Measurements from ENCODE around the gene KRTAP20-3. TPM values are rescaled to one million over a fixed set of nuclear protein-coding genes. Genes with fewer than 3 reads are reported as not detected.

KRTAP20-3 gene
- not detected in 2 replicates for total RNA-seq
- not detected in 2 replicates for polyA plus RNA-seq
- not detected in 2 replicates for polyA plus RNA-seq (2011; cell fraction: cytosol; rRNA removed)
- polyA plus RNA-seq (2011; cell fraction: nucleus; rRNA removed): not detected in 2 replicates
- polyA plus RNA-seq (2012): not detected in 2 replicates
- polyA minus RNA-seq: not detected in 2 replicates
- not detected for polyA minus RNA-seq (2011; cell fraction: cytosol; rRNA and poly(A)+ RNA removed)
- polyA minus RNA-seq (2011; cell fraction: nucleus; rRNA and poly(A)+ RNA removed): not detected in 2 replicates
- Bru-seq, nascent RNA: not detected
- not detected for BruChase-seq, experiment 1, labeled RNA remaining after a 6-hour chase
- not detected for BruChase-seq, experiment 2, labeled RNA remaining after a 2-hour chase
- long read RNA-seq: 0 reads

- DNase-seq (ENCODE audit: low read depth, low spot score): no peak
- ChIA-PET CTCF (no interaction called here), POLR2A (no interaction called here)
- no peaks in the 10 kb centered on the region for H3K9me1 ChIP-seq (replicated peaks; ENCODE audit: control insufficient read depth, extremely low read depth, insufficient read depth, low read length)
- peaks cover 2% of the 10 kb centered on the region for H3K9me3 ChIP-seq (replicated peaks; ENCODE audit: control insufficient read depth, insufficient read depth, low read length)
- H3K4me2 ChIP-seq (ENCODE audit: insufficient read depth, low read length): no peak within 1 kb of the TSS
- H3K79me2 ChIP-seq (ENCODE audit: control insufficient read depth, insufficient read depth, low read length): no peaks in the 10 kb centered on the region
- TF ChIP-seq CTCF (IDR thresholded peaks at IDR 0.05; ENCODE audit: extremely low read depth in 1 of 2, insufficient read depth in 1 of 2, low read depth in 1 of 2, low read length in 2 of 2): no peak
- no peak within 1 kb of the TSS for H2AFZ ChIP-seq (ENCODE audit: low read depth, low read length)
- no peak within 1 kb of the TSS for H3K9ac ChIP-seq (replicated peaks; ENCODE audit: extremely low read depth, insufficient read depth, low read length)
- dilution Hi-C loops (cut with MboI; ENCODE audit: extremely low pct_ligation_motif_present, low sequenced_read_pairs): no loop called here
- BruUV-seq (replicated peaks): no TSS peak
- no peaks in the 10 kb centered on the region for H3K27me3 ChIP-seq (ENCODE audit: control insufficient read depth in 2 of 2, insufficient read depth in 2 of 2, low read length in 2 of 2)
- no peaks in the 10 kb centered on the region for H3K4me1 ChIP-seq (ENCODE audit: control insufficient read depth, extremely low read depth, insufficient read depth, low read length)
- H3K36me3 ChIP-seq (ENCODE audit: control insufficient read depth in 2 of 2, extremely low read depth in 1 of 2, insufficient read depth in 2 of 2, low read length in 2 of 2): no peaks in the 10 kb centered on the region
- no peak within 1 kb of the TSS for H3K4me3 ChIP-seq (replicated peaks in 1 of 3; ENCODE audit: insufficient read depth in 1 of 3, low read depth in 1 of 3, low read length in 3 of 3)
- intact Hi-C loops (cut with micrococcal nuclease): no loop called here
- no peak for FAIRE-seq
- H4K20me1 ChIP-seq (replicated peaks; ENCODE audit: control insufficient read depth, extremely low read depth, insufficient read depth, low read length): no peaks in the 10 kb centered on the region
- H3K27ac ChIP-seq (ENCODE audit: insufficient read depth, low read depth, low read length): no peak within 1 kb of the TSS
These were observed at the start of gene KRTAP20-3 for GRCh38 chr21:30642564-30642963. TSS of gene KRTAP20-3 (plus strand) at chr21:30642864.

GRCh38 chr21:30598802-30599201 lies 43.9 kb upstream of the KRTAP20-3 start, which contains the start of gene KRTAP6-2:
TSS of gene KRTAP6-2 (minus strand) at chr21:30598902. CDS start at chr21:30598874, 28 bp downstream.
- H3K4me3 ChIP-seq (replicated peaks in 1 of 3; ENCODE audit: insufficient read depth in 1 of 3, low read depth in 1 of 3, low read length in 3 of 3): no peak within 1 kb of the TSS
- no peaks in the 10 kb centered on the region for H3K9me1 ChIP-seq (replicated peaks; ENCODE audit: control insufficient read depth, extremely low read depth, insufficient read depth, low read length)
- TF ChIP-seq MYC (IDR thresholded peaks at IDR 0.05; ENCODE audit: low read depth, low read length) (no peak), CTCF (IDR thresholded peaks at IDR 0.05; ENCODE audit: extremely low read depth in 1 of 2, insufficient read depth in 1 of 2, low read depth in 1 of 2, low read length in 2 of 2) (no peak), GATA2 (IDR thresholded peaks at IDR 0.05; ENCODE audit: insufficient read depth, insufficient read length, low read depth, low read length) (no peak), JUN (IDR thresholded peaks at IDR 0.05; ENCODE audit: borderline replicate concordance, insufficient read depth, insufficient read length, low read depth) (no peak), MAX (IDR thresholded peaks at IDR 0.05; ENCODE audit: insufficient read depth, insufficient read length) (no peak), EZH2 (IDR thresholded peaks at IDR 0.05; ENCODE audit: borderline replicate concordance, low read depth, low read length, severe bottlenecking) (no peak), POLR2AphosphoS5 (IDR thresholded peaks at IDR 0.05; ENCODE audit: insufficient read depth, low read depth, low read length) (no peak), POLR2A (IDR thresholded peaks at IDR 0.05; ENCODE audit: low read depth, low read length) (no peak), FOS (IDR thresholded peaks at IDR 0.05; ENCODE audit: borderline replicate concordance, insufficient read depth, low read length) (no peak)
- ChIA-PET CTCF (no interaction called here), POLR2A (no interaction called here)
- no peaks in the 10 kb centered on the region for H3K4me1 ChIP-seq (ENCODE audit: control insufficient read depth, extremely low read depth, insufficient read depth, low read length)
- peaks cover 8% of the 10 kb centered on the region for H3K9me3 ChIP-seq (replicated peaks; ENCODE audit: control insufficient read depth, insufficient read depth, low read length)
- BruUV-seq (replicated peaks): no TSS peak
- dilution Hi-C loops (cut with MboI; ENCODE audit: extremely low pct_ligation_motif_present, low sequenced_read_pairs): no loop called here
- no peak within 1 kb of the TSS for H3K9ac ChIP-seq (replicated peaks; ENCODE audit: extremely low read depth, insufficient read depth, low read length)
- DNase-seq (ENCODE audit: low read depth, low spot score) (no peak), FAIRE-seq (no peak)
- H3K27me3 ChIP-seq (ENCODE audit: control insufficient read depth in 2 of 2, insufficient read depth in 2 of 2, low read length in 2 of 2): no peaks in the 10 kb centered on the region
- H3K27ac ChIP-seq (ENCODE audit: insufficient read depth, low read depth, low read length): no peak within 1 kb of the TSS
- no peaks in the 10 kb centered on the region for H3K36me3 ChIP-seq (ENCODE audit: control insufficient read depth in 2 of 2, extremely low read depth in 1 of 2, insufficient read depth in 2 of 2, low read length in 2 of 2)
- no peaks in the 10 kb centered on the region for H3K79me2 ChIP-seq (ENCODE audit: control insufficient read depth, insufficient read depth, low read length)
- H4K20me1 ChIP-seq (replicated peaks; ENCODE audit: control insufficient read depth, extremely low read depth, insufficient read depth, low read length): no peaks in the 10 kb centered on the region
- no peak within 1 kb of the TSS for H3K4me2 ChIP-seq (ENCODE audit: insufficient read depth, low read length)
- intact Hi-C loops (cut with micrococcal nuclease): no loop called here
- no peak within 1 kb of the TSS for H2AFZ ChIP-seq (ENCODE audit: low read depth, low read length)
